ENCODE results near the gene TRIM54.

The TRIM54 gene

GRCh38 chr2:27307287-27307544, 25.0 kb downstream of the TRIM54 start:
- TF ChIP-seq POU2F2 (IDR thresholded peaks at IDR 0.05; ENCODE audit: low read depth, low read length) (no peak), POLR2A (IDR thresholded peaks at IDR 0.05; ENCODE audit: low read depth, low read length) (no peak), PAX5 (IDR thresholded peaks at IDR 0.05; ENCODE audit: insufficient read depth, low read length, severe bottlenecking) (no peak), POLR2AphosphoS5 (IDR thresholded peaks at IDR 0.05; ENCODE audit: low read depth, low read length) (no peak), SPI1 (IDR thresholded peaks at IDR 0.05; ENCODE audit: low read depth, low read length) (no peak)
- DNase-seq (ENCODE audit: insufficient read length, low spot score) (no peak), FAIRE-seq (no peak)

DNA sequence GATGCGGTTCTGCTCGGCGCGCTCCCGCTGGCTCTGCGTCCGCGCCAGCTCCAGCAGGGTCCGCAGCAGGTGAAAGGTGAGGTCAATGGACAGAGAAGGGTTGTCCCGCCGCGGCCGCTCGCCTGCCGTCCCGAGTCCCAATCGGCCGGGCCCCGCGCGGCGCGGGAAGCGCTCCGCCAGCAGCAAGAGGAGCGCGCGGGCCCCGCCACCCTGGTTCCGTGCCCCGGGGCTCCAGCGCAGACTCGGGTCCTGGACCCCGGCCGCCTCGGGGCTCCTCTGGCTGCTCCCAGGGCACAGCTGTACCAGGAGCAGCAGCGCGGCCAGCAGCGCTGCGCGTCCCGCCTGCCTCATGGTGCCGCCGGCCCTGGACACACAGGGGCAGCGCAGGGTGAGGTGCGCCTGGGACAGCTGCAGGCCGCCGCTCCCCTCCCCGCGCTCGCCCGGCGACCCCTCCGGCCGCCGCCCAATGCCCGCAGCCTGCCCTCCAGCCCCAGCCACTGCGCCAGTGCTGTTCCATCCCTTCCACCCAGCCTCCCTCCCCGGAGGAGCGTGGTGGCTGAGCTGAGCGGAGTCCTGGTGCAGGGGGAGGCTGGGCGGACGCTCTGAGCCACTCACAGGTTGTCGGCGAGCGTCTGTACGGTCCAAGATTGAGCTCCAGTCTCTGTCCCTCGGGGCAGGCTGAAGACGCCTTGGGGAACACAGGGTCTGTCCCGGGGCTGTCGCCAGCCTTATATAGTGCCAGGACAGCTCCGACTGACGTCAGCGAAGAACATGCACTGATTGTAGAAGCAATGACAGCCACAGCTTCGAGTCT, 25.5 kb downstream of the TRIM54 start:
- DNase-seq (ENCODE audit: insufficient read length, low spot score) (no peak), FAIRE-seq (no peak)
- TF ChIP-seq POU2F2 (IDR thresholded peaks at IDR 0.05; ENCODE audit: low read depth, low read length) = no peak
- TF ChIP-seq POLR2A (IDR thresholded peaks at IDR 0.05; ENCODE audit: low read depth, low read length) = no peak
- no peak for TF ChIP-seq TAF1 (IDR thresholded peaks at IDR 0.05; ENCODE audit: low read depth, low read length)
- TF ChIP-seq PAX5 (IDR thresholded peaks at IDR 0.05; ENCODE audit: insufficient read depth, low read length, severe bottlenecking) = no peak
- TF ChIP-seq POLR2AphosphoS5 (IDR thresholded peaks at IDR 0.05; ENCODE audit: low read depth, low read length) = no peak
- no peak for TF ChIP-seq SPI1 (IDR thresholded peaks at IDR 0.05; ENCODE audit: low read depth, low read length)

GRCh38 chr2:27308359-27308881, 26.2 kb downstream of the TRIM54 start, which contains the start of gene UCN:
UCN (minus strand) TSS chr2:27308445; CDS start chr2:27307895, 550 bp downstream.
- no peak for DNase-seq (ENCODE audit: insufficient read length, low spot score)
- no peak for FAIRE-seq
- no peak for TF ChIP-seq POU2F2 (IDR thresholded peaks at IDR 0.05; ENCODE audit: low read depth, low read length)
- TF ChIP-seq SPI1 (IDR thresholded peaks at IDR 0.05; ENCODE audit: low read depth, low read length) = no peak
- TF ChIP-seq POLR2A (IDR thresholded peaks at IDR 0.05; ENCODE audit: low read depth, low read length) = no peak
- no peak for TF ChIP-seq TAF1 (IDR thresholded peaks at IDR 0.05; ENCODE audit: low read depth, low read length)
- no peak for TF ChIP-seq PAX5 (IDR thresholded peaks at IDR 0.05; ENCODE audit: insufficient read depth, low read length, severe bottlenecking)
- TF ChIP-seq POLR2AphosphoS5 (IDR thresholded peaks at IDR 0.05; ENCODE audit: low read depth, low read length) = no peak

DNA sequence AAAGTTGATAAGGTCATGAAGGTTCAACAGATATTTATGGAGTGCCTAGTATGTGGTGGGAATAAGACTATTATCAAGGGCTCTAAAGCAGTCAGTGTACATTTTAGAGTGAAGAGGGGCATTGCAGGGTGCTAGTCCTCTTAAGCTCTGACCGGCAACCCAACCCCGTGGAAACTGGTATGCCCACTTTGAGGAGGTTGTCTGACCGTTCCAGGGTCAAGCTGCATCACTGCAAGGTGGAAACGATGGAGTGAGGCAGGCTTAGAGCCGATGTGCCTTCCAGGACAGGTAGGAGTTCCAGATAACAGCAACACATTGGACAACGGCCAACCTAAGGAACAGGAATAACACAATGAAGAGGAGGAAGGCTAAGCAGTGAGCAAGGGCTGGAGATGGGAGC, 27.4 kb downstream of the TRIM54 start:
- DNase-seq (ENCODE audit: insufficient read length, low spot score) = no peak
- FAIRE-seq = no peak
- no peak for TF ChIP-seq POLR2A (IDR thresholded peaks at IDR 0.05; ENCODE audit: low read depth, low read length)
- no peak for TF ChIP-seq SPI1 (IDR thresholded peaks at IDR 0.05; ENCODE audit: low read depth, low read length)
- no peak for TF ChIP-seq POLR2AphosphoS5 (IDR thresholded peaks at IDR 0.05; ENCODE audit: low read depth, low read length)
- no peak for TF ChIP-seq TAF1 (IDR thresholded peaks at IDR 0.05; ENCODE audit: low read depth, low read length)
- TF ChIP-seq POU2F2 (IDR thresholded peaks at IDR 0.05; ENCODE audit: low read depth, low read length) = no peak
- no peak for TF ChIP-seq PAX5 (IDR thresholded peaks at IDR 0.05; ENCODE audit: insufficient read depth, low read length, severe bottlenecking)

GRCh38 chr2:27312152-27312551, 29.9 kb downstream of the TRIM54 start:
- FAIRE-seq = no peak
- no peak for DNase-seq (ENCODE audit: insufficient read length, low spot score)

GRCh38 chr2:27313882-27314645, 31.8 kb downstream of the TRIM54 start:
- no peak for TF ChIP-seq POLR2A (IDR thresholded peaks at IDR 0.05; ENCODE audit: low read depth, low read length)
- TF ChIP-seq SPI1 (IDR thresholded peaks at IDR 0.05; ENCODE audit: low read depth, low read length) = no peak
- no peak for TF ChIP-seq POU2F2 (IDR thresholded peaks at IDR 0.05; ENCODE audit: low read depth, low read length)
- no peak for TF ChIP-seq TAF1 (IDR thresholded peaks at IDR 0.05; ENCODE audit: low read depth, low read length)
- TF ChIP-seq POLR2AphosphoS5 (IDR thresholded peaks at IDR 0.05; ENCODE audit: low read depth, low read length) = no peak
- TF ChIP-seq PAX5 (IDR thresholded peaks at IDR 0.05; ENCODE audit: insufficient read depth, low read length, severe bottlenecking) = no peak
- DNase-seq (ENCODE audit: insufficient read length, low spot score) (no peak), FAIRE-seq (no peak)

More at GRCh38 chr2:27312152-27312551, 29.9 kb downstream of the TRIM54 start:
- TF ChIP-seq POU2F2 (IDR thresholded peaks at IDR 0.05; ENCODE audit: low read depth, low read length) (no peak), POLR2A (IDR thresholded peaks at IDR 0.05; ENCODE audit: low read depth, low read length) (no peak), PAX5 (IDR thresholded peaks at IDR 0.05; ENCODE audit: insufficient read depth, low read length, severe bottlenecking) (no peak), POLR2AphosphoS5 (IDR thresholded peaks at IDR 0.05; ENCODE audit: low read depth, low read length) (no peak), TAF1 (IDR thresholded peaks at IDR 0.05; ENCODE audit: low read depth, low read length) (no peak), SPI1 (IDR thresholded peaks at IDR 0.05; ENCODE audit: low read depth, low read length) (no peak)

GRCh38 chr2:27314709-27315108, 32.5 kb downstream of the TRIM54 start:
- FAIRE-seq (no peak), DNase-seq (ENCODE audit: insufficient read length, low spot score) (no peak)

GRCh38 chr2:27315122-27315521, 32.9 kb downstream of the TRIM54 start:
- no peak for FAIRE-seq
- no peak for TF ChIP-seq PAX5 (IDR thresholded peaks at IDR 0.05; ENCODE audit: insufficient read depth, low read length, severe bottlenecking)
- TF ChIP-seq POLR2AphosphoS5 (IDR thresholded peaks at IDR 0.05; ENCODE audit: low read depth, low read length) = no peak
- TF ChIP-seq POLR2A (IDR thresholded peaks at IDR 0.05; ENCODE audit: low read depth, low read length) = no peak
- no peak for DNase-seq (ENCODE audit: insufficient read length, low spot score)

More at GRCh38 chr2:27314709-27315108, 32.5 kb downstream of the TRIM54 start:
- TF ChIP-seq POU2F2 (IDR thresholded peaks at IDR 0.05; ENCODE audit: low read depth, low read length) = no peak
- TF ChIP-seq POLR2A (IDR thresholded peaks at IDR 0.05; ENCODE audit: low read depth, low read length) = no peak
- TF ChIP-seq POLR2AphosphoS5 (IDR thresholded peaks at IDR 0.05; ENCODE audit: low read depth, low read length) = no peak
- TF ChIP-seq PAX5 (IDR thresholded peaks at IDR 0.05; ENCODE audit: insufficient read depth, low read length, severe bottlenecking) = no peak
- TF ChIP-seq SPI1 (IDR thresholded peaks at IDR 0.05; ENCODE audit: low read depth, low read length) = no peak
- TF ChIP-seq TAF1 (IDR thresholded peaks at IDR 0.05; ENCODE audit: low read depth, low read length) = no peak

Measured in GM12891 (cell line).